SH-SY5Y (cell line): Measurements from ENCODE around the gene TBC1D10B.

Experiments used
- GATA2 ChIP-seq: IDR thresholded peaks from 2 replicates; pipeline ENCODE4 v1.6.1; 2011; ENCODE audit warnings: mild to moderate bottlenecking, low read depth, low read length
- GATA3 ChIP-seq: IDR thresholded peaks from 2 replicates; pipeline ENCODE4 v1.6.1; 2011; ENCODE audit warnings: low read depth, mild to moderate bottlenecking, low read length, moderate library complexity

TBC1D10B gene

GRCh38 chr16:30407102-30407803 lies 37.0 kb upstream of the TBC1D10B start, which contains the start of gene ZNF771:
ZNF771 (plus strand) TSS chr16:30407606; CDS start chr16:30408054, 448 bp downstream.
- peak; percentile 43; the same call in 1 of the 2 replicates for TF ChIP-seq GATA2
- TF ChIP-seq GATA3 = no peak

GRCh38 chr16:30406795-30407101 lies 36.5 kb upstream of the TBC1D10B start:
- TF ChIP-seq GATA2 (no peak), GATA3 (no peak)

- TF ChIP-seq GATA3 (no peak), GATA2 (no peak)
Measured at GRCh38 chr16:30401768-30402425, 31.6 kb upstream of the TBC1D10B start.

- TF ChIP-seq GATA3 (no peak), GATA2 (no peak)
Measured at GRCh38 chr16:30399435-30400186, 29.3 kb upstream of the TBC1D10B start.

GRCh38 chr16:30398661-30399434 lies 28.6 kb upstream of the TBC1D10B start:
- TF ChIP-seq GATA3 (no peak), GATA2 (no peak)

GRCh38 chr16:30397776-30398660 lies 27.7 kb upstream of the TBC1D10B start:
- TF ChIP-seq GATA3 = no peak

GRCh38 chr16:30397056-30397455 lies 26.8 kb upstream of the TBC1D10B start:
- TF ChIP-seq GATA3 = no peak
- no peak for TF ChIP-seq GATA2

- TF ChIP-seq GATA3 (no peak), GATA2 (peak; percentile 80)
Measured at GRCh38 chr16:30395992-30396585, 25.8 kb upstream of the TBC1D10B start.

GRCh38 chr16:30395155-30395991 lies 25.1 kb upstream of the TBC1D10B start, which contains the start of gene ZNF48:
ZNF48 (plus strand) TSS chr16:30395420; CDS start chr16:30395795, 375 bp downstream.
- TF ChIP-seq GATA3 (no peak), GATA2 (no peak)

GRCh38 chr16:30394592-30395154 lies 24.4 kb upstream of the TBC1D10B start:
- no peak for TF ChIP-seq GATA3
- TF ChIP-seq GATA2 = no peak

GRCh38 chr16:30383521-30383920 lies 13.2 kb upstream of the TBC1D10B start:
- TF ChIP-seq GATA2 (no peak), GATA3 (no peak)
